Activated CD4-positive, alpha-beta memory T cell treated with anti-CD3 and anti-CD28 coated beads, Interleukin-2, amount 10 ng/mL, durations not matched to agents 7 days and 5 days (primary cell): ENCODE results near the gene ABCB9. TPM values are rescaled to one million over a fixed set of nuclear protein-coding genes. Genes with fewer than 3 reads are reported as not detected.

Source experiments
- CTCF ChIA-PET: fragments of 350-600 bp; sonication (Branson Sonifier 250); formaldehyde crosslinking; loops from one replicate; lab custom pipeline; 2021; ENCODE audit warnings: antibody characterized with exemption, inconsistent platforms; lab: Charles Lee
- POLR2A ChIA-PET: fragments of 350-600 bp; sonication (Branson Sonifier 250); formaldehyde crosslinking; loops from one replicate; lab custom pipeline; 2021; ENCODE audit warnings: antibody characterized with exemption; lab: Charles Lee
- DNase-seq: peaks from one replicate; pipeline ENCODE4 v3.0.0-alpha.2; 2020
- H3K27ac Mint-ChIP-seq: one replicate; pipeline ENCODE4 v1.8.0; 2021; ENCODE audit warnings: mild to moderate bottlenecking, mixed read lengths
- H3K27me3 Mint-ChIP-seq: one replicate; pipeline ENCODE4 v1.8.0; 2021; ENCODE audit warnings: mixed read lengths
- H3K36me3 Mint-ChIP-seq: one replicate; pipeline ENCODE4 v1.8.0; 2021; ENCODE audit warnings: low read depth, mixed read lengths
- H3K4me1 Mint-ChIP-seq: one replicate; pipeline ENCODE4 v1.8.0; 2021; ENCODE audit warnings: mixed read lengths
- H3K4me3 Mint-ChIP-seq: one replicate; pipeline ENCODE4 v1.8.0; 2021; ENCODE audit warnings: mild to moderate bottlenecking, mixed read lengths
- H3K9me3 Mint-ChIP-seq: one replicate; pipeline ENCODE4 v1.8.0; 2021; ENCODE audit warnings: mixed read lengths
- total RNA-seq, 2 experiments: library from RNA; stranded (reverse); gene quantifications; one replicate each; pipeline ENCODE4 v1.2.3, GENCODE V29; 2021

ABCB9 gene
- total RNA-seq, 2 experiments from 2014 or later: 3.2 to 3.3 TPM

DNA sequence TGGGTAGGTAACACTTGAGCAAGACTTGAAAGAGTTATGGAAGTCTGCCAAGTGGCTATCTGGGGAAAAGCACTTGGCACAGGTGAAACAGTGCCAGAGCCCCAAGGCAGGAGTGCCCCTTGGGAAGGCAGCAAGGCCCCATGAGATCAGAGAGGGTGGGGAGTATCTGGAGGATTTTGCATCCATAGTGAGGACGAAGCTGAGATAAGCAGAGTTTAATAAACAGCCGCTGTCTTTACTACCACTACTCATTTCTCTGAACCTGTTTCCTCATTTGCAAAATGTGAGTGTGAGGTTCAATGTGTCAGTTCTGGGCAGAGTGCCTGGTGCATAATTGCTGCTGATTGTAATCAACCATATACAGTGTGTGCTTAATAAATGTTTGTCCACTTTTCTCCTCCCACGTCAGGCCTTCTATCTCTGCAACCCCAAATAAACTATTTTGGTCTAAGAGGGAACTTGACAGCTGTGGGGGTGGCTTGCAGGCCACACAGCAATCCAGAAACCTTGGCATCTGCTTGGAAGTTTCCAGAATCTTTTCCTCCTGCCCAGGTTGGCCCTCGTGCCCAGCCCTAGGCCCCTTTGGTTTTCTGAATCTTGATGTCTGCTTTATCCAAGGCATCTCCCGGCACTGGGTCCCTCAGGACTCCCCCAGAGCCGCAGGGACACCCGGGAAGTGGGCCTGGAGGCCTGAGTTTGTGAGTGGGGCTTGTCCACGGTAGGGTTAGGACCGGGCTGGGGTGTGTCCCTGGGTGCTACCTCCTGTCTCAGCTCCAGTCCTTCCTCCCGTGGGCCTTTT lies 4.5 kb downstream of the ABCB9 start:
- H3K9me3 Mint-ChIP-seq: no peaks in the 10 kb centered on the region
- CTCF ChIA-PET: no interaction called here
- DNase-seq: no peak
- no peak overlapping the region for H3K4me3 Mint-ChIP-seq
- no peaks in the 10 kb centered on the region for H3K27me3 Mint-ChIP-seq
- peaks cover 7% of the 10 kb centered on the region for H3K4me1 Mint-ChIP-seq
- POLR2A ChIA-PET: no interaction called here
- H3K27ac Mint-ChIP-seq: no peak overlapping the region
- H3K36me3 Mint-ChIP-seq: no peaks in the 10 kb centered on the region

DNA sequence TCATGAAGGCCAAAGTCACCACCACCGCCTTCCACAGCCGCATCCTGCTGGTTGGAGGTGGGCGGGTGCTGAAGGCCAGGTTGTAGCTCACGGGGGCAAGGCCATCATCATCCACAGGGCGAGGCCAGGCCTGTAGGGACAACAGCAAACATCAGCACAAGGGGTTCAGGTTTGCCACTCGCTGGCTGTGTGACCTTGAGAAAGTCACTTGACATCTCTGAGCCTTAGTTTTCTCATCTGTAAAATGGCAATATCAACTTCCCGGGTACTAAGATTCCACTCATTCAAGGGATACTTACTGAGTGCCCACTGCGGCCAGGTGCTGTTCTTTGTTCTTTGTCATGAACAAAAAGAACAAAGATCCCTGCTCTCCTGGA lies 6.1 kb downstream of the ABCB9 start:
- H3K27ac Mint-ChIP-seq: no peak overlapping the region
- CTCF ChIA-PET: interaction anchor here (1.0 kb wide), 1 partner anchor 116 kb away, joined by 3 read pairs; no protein-coding TSS in a partner anchor
- H3K36me3 Mint-ChIP-seq: no peaks in the 10 kb centered on the region
- POLR2A ChIA-PET: no interaction called here
- H3K27me3 Mint-ChIP-seq: no peaks in the 10 kb centered on the region
- peaks cover 4% of the 10 kb centered on the region for H3K4me1 Mint-ChIP-seq
- H3K9me3 Mint-ChIP-seq: no peaks in the 10 kb centered on the region
- H3K4me3 Mint-ChIP-seq: no peak overlapping the region
- no peak for DNase-seq

DNA sequence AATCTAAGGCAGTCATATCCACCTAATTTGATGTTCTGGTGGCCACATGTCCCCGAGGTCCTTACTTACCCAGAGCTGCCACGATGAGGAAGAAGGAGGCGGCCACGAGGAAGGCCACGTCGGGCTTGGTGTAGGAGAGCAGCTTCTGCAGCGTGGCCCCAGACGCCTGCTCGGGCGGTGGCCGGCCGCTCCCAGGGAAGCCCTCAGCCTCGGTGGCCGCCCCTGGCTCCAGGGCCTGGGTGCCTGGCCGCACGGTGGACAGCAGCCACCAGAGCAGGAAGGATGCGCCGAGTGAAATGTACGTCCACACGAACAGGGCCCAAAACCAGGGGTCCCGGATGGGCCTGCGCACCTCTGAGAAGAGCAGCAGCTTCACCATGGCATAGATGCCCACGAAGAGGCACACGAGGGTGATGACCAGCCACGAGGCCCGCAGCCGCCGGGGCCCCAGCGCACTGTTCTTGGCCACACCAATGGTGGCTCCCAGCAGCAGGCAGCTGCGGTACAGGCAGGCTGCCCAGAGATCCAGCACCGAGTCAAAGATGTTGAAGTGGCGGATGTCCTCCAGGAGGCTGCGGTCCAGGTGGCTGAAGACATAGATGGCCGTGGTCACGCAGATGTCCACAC lies 6.6 kb downstream of the ABCB9 start:
- Mint-ChIP-seq H3K36me3 (no peaks in the 10 kb centered on the region), H3K4me1 (peaks cover under 1% of the 10 kb centered on the region), H3K27me3 (no peaks in the 10 kb centered on the region), H3K27ac (no peak overlapping the region), H3K4me3 (no peak overlapping the region), H3K9me3 (no peaks in the 10 kb centered on the region)
- no peak for DNase-seq
- ChIA-PET POLR2A (no interaction called here), CTCF (no interaction called here)

DNA sequence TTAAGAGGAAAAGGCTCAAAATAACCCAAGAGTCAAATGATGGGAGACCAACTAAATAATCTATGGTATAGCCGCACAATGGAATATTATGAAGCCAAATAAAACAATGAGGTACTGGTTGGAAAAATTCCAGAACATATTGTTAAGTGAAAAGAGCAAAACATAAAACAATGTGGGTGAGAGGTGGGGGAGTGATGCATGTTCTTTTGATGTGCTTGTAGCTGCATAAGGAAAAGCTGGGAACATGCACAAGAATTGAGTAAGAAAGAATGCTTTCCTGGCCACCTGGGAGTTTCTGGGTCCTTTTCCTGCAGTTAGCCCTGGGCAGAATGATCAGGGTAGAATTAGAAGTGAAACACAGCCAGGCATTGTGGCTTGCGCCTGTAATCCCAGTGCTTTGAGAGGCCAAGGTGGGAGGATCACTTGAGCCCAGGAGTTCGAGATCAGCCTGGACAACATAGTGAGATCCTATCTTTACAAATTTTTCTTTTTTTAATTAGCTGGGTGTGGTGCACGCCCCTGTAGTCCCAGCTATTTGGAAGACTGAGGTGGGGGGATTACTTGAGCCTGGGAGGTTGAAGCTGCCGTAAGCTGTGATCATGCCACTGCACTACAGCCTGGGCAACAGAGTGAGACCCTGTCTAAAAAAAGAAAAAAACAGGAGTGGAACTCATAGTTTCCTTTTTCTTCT lies 7.9 kb downstream of the ABCB9 start:
- Mint-ChIP-seq H3K27ac (no peak overlapping the region), H3K4me3 (no peak overlapping the region), H3K36me3 (no peaks in the 10 kb centered on the region), H3K27me3 (no peaks in the 10 kb centered on the region), H3K4me1 (no peaks in the 10 kb centered on the region), H3K9me3 (no peaks in the 10 kb centered on the region)
- ChIA-PET CTCF (interaction anchor here (0.7 to 1.3 kb wide), 2 partner anchors 98 to 101 kb away, joined by 3 to 4 read pairs; no protein-coding TSS in a partner anchor), POLR2A (no interaction called here)
- no peak for DNase-seq

DNA sequence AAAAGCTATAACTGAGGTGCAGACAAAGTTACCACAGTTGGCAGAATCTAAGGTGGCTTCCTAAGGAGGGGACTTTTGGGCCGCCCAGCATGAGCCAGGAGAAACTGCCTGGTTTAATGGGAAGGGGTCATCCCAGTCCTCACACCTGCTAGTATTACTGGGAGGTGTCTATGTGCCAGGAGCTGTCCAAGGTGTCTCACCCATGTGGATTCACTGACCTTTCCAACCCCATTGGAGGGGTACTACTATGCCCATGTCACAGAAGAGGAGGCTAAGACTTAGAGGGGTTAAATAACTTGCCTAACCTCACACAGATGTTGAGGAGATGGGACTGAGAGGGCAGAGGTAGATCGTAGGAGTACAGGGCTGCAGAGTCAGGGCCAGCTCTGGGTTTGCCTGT lies 10.2 kb downstream of the ABCB9 start:
- Mint-ChIP-seq H3K27ac (no peak overlapping the region), H3K4me1 (peaks cover 2% of the 10 kb centered on the region), H3K9me3 (no peaks in the 10 kb centered on the region), H3K36me3 (no peaks in the 10 kb centered on the region), H3K27me3 (no peaks in the 10 kb centered on the region), H3K4me3 (no peak overlapping the region)
- CTCF ChIA-PET: interaction anchor here (1.7 to 9.4 kb wide), 3 partner anchors 10 to 96 kb away, joined by 4 to 74 read pairs (median 7); partner anchors contain the start of gene ABCB9
- POLR2A ChIA-PET: interaction anchor here (1.2 kb wide), 1 partner anchor 9 kb away, joined by 3 read pairs; no protein-coding TSS in a partner anchor
- DNase-seq: no peak

DNA sequence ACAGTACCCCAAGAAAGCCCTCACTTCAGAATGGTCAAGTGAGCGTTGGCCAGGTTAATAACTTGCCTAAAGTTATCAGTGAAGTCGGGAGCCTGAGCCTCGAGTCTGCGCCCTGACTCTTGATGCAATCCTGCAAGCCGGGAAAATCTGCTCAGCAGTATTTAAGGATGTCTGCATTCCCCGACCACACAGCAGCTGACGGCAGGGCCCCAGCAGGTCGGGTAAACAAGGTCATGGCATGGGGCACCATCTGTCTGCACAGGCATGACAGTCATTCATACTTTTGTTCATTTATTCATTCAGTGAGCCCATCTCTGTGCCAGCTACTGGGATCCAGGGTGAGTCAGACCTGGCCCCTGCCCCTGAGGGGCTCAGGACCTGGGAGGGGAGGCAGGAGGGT lies 11.1 kb downstream of the ABCB9 start:
- H3K4me3 Mint-ChIP-seq: no peak overlapping the region
- DNase-seq: no peak
- peaks cover 2% of the 10 kb centered on the region for H3K4me1 Mint-ChIP-seq
- no peak overlapping the region for H3K27ac Mint-ChIP-seq
- no peaks in the 10 kb centered on the region for H3K27me3 Mint-ChIP-seq
- CTCF ChIA-PET: interaction anchor here (0.6 to 9.4 kb wide), 4 partner anchors 11 to 95 kb away, joined by 3 to 74 read pairs (median 6); partner anchors contain the start of gene ABCB9
- no peaks in the 10 kb centered on the region for H3K36me3 Mint-ChIP-seq
- POLR2A ChIA-PET: interaction anchor here (1.2 to 1.3 kb wide), 2 partner anchors 14 to 120 kb away, joined by 4 read pairs; no protein-coding TSS in a partner anchor
- H3K9me3 Mint-ChIP-seq: no peaks in the 10 kb centered on the region

DNA sequence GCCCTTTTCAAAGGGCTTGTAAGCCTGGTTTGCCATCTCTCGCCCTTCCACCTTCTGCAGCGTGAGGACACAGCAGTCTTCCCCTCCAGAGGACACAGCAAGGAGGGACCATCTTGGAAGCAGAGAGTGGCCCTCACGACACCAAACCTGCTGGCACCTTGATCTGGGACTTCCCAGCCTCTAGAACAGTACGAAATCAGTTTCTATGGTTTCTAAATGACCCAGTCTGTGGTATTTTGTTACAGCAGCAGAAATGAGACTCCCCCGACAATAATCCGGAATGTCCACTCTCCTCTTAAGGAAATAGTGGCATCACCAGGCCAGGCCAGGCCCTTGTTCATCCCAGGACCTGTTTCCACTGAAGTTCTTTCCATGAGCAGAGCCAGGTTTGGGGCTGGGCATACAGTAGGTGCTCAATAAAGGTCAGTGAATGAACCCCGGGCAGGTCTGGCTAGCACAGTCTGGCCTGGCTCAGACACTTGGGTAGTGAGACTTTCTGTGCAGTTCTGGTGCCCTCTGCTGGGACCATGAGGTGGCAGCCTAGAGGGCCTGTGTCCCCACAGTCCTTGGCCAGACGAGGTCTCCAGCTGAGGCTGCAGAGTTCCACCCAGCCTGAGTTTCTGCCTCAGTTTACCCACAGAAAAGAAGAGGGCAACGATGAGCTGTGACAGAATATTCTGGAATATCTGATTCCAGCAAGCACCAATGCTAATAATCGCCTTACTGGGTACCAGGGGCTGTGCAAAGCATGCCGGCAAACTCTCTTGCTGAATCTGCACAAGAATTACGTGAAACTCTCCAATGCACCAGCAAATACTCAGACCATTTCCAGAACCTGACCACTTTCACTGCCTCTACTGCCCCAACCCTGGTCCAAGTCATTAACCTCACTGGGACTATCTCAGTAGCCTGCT lies 14.0 kb downstream of the ABCB9 start:
- Mint-ChIP-seq H3K4me3 (no peak overlapping the region), H3K4me1 (peaks cover 13% of the 10 kb centered on the region), H3K27ac (no peak overlapping the region), H3K27me3 (no peaks in the 10 kb centered on the region), H3K36me3 (no peaks in the 10 kb centered on the region), H3K9me3 (no peaks in the 10 kb centered on the region)
- ChIA-PET CTCF (interaction anchor here (0.6 to 9.4 kb wide), 13 partner anchors 10 to 159 kb away, joined by 3 to 74 read pairs (median 3); partner anchors contain the start of gene VPS37B), POLR2A (interaction anchor here (1.2 to 1.6 kb wide), 2 partner anchors 64 to 81 kb away, joined by 3 read pairs; no protein-coding TSS in a partner anchor)
- DNase-seq: peak; percentile 81

DNA sequence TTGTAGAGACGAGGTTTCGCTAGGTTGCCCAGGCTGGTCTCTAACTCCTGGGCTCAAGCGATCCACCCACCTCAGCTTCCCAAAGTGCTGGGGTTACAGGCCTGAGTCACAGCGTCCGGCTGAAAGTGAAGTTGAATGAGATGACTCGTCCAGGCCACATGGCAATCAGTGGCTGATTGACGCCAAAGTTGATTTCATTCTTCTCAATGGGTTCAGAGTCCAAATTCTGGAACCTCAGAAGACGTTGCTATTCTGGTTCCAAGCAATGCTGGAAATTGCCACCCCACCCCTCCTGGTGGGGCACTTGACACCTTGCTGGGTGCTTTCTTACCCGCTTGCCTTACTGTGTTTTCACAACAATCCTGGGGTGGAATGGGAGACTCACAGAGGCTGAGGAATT lies 14.9 kb downstream of the ABCB9 start:
- ChIA-PET CTCF (interaction anchor here (0.7 to 9.4 kb wide), 5 partner anchors 55 to 158 kb away, joined by 3 to 74 read pairs (median 3); partner anchors contain the start of gene VPS37B), POLR2A (interaction anchor here (1.2 to 1.6 kb wide), 2 partner anchors 63 to 80 kb away, joined by 3 read pairs; no protein-coding TSS in a partner anchor)
- H3K4me3 Mint-ChIP-seq: no peak overlapping the region
- no peaks in the 10 kb centered on the region for H3K9me3 Mint-ChIP-seq
- H3K27ac Mint-ChIP-seq: no peak overlapping the region
- no peak for DNase-seq
- peaks cover 21% of the 10 kb centered on the region for H3K4me1 Mint-ChIP-seq
- H3K36me3 Mint-ChIP-seq: no peaks in the 10 kb centered on the region
- H3K27me3 Mint-ChIP-seq: no peaks in the 10 kb centered on the region

DNA sequence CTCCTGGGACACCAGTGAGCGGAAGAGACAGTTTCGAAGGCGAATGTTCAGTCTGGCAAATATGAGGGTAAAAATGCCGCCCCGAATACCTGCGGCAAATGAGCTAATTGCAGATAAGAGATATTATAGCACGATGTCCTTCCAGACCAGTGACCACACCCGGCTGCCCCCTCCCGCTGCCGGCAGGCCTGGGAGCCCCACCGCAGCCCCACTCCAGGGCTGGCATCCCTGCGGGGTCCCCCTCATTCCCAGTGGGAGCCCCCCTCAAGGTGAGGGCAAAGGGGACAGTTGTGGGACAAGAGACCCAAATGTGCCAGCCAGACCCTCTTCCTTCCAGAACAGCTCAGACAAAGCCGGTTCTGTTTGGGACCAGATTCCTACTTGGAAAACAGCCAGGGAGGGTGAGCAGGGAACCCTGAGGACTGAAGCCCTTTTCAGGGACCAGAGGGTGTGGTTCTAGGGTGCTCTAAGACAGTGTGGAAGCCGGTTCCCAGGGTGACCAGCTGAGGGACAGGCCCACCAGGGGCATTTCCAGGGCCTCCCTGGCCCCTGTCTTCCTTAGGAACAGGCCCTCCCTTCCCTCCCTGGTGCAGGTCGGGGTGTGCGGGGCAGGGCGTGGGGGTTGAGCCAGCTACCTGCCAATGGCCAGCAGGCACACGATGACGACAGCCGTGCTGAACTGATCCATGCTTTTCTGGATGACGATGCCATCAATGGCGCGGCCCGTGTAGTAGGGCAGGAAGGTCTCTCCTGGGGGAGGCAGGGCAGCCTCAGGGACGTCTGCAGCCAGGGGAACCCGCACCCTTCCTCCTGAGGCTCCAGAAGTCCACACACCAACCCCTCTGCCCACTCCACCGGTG lies 16.2 kb downstream of the ABCB9 start:
- H3K27ac Mint-ChIP-seq: no peak overlapping the region
- POLR2A ChIA-PET: interaction anchor here (1.6 to 1.8 kb wide), 3 partner anchors 62 to 114 kb away, joined by 3 to 6 read pairs (median 5); partner anchors contain the start of gene HIP1R
- no peaks in the 10 kb centered on the region for H3K9me3 Mint-ChIP-seq
- H3K4me1 Mint-ChIP-seq: peaks cover 29% of the 10 kb centered on the region
- H3K36me3 Mint-ChIP-seq: no peaks in the 10 kb centered on the region
- no peaks in the 10 kb centered on the region for H3K27me3 Mint-ChIP-seq
- no peak overlapping the region for H3K4me3 Mint-ChIP-seq
- CTCF ChIA-PET: interaction anchor here (0.7 to 9.4 kb wide), 5 partner anchors 19 to 156 kb away, joined by 3 to 74 read pairs (median 4); no protein-coding TSS in a partner anchor
- no peak for DNase-seq

DNA sequence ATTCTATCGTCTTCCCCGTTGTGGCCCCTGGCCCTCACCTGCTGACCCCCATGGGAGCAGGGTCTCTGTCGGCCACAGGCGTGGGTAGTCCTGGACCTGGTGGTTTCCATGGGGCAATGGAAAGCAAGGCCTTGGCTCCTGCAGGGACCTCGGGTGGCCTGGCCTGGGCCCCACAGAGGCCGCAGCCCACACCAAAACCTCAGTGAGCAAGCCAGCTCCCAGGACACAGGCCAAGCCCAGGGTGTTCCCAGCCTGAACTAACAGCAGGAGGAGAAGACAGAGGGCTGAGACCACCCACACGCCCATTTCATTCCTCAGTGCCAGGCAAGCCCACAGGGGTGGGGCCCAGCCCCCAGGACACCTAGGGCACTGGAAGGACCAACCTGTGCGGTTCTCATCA lies 16.9 kb downstream of the ABCB9 start:
- Mint-ChIP-seq H3K36me3 (no peaks in the 10 kb centered on the region), H3K4me3 (no peak overlapping the region), H3K4me1 (peaks cover 30% of the 10 kb centered on the region), H3K27ac (no peak overlapping the region), H3K9me3 (no peaks in the 10 kb centered on the region), H3K27me3 (no peaks in the 10 kb centered on the region)
- ChIA-PET POLR2A (interaction anchor here (1.7 to 1.8 kb wide), 2 partner anchors 77 to 113 kb away, joined by 5 to 6 read pairs; partner anchors contain the start of gene HIP1R), CTCF (interaction anchor here (1.1 to 9.4 kb wide), 4 partner anchors 18 to 156 kb away, joined by 4 to 74 read pairs (median 26); no protein-coding TSS in a partner anchor)
- DNase-seq: no peak

DNA sequence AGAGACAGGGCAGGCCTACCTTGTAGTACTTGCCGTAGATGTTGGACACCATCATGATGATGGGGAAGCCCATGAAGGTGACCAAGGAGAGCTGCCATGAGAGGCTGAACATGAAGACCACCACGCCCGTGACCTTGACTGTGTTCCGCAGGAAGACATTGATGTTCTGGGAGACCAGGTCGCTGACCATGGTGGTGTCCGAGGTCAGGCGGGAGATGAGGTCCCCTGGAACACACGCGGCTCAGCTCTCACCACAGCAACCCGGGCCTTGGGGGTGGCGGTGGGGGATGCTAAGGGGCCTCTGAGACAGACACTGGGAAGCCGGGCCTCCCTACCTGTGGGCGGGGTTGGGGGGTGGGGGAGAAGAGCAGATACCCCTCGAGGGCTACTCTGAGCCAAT lies 17.7 kb downstream of the ABCB9 start:
- POLR2A ChIA-PET: interaction anchor here (1.7 to 3.3 kb wide), 3 partner anchors 61 to 113 kb away, joined by 5 to 12 read pairs (median 6); partner anchors contain the start of gene HIP1R
- Mint-ChIP-seq H3K4me1 (peaks cover 33% of the 10 kb centered on the region), H3K27me3 (no peaks in the 10 kb centered on the region), H3K36me3 (no peaks in the 10 kb centered on the region), H3K27ac (no peak overlapping the region), H3K9me3 (no peaks in the 10 kb centered on the region), H3K4me3 (no peak overlapping the region)
- CTCF ChIA-PET: interaction anchor here (1.1 to 9.4 kb wide), 3 partner anchors 17 to 155 kb away, joined by 4 to 74 read pairs (median 47); no protein-coding TSS in a partner anchor
- DNase-seq: no peak
